ENCODE measurements around the gene SYNGR4. TPM values are rescaled to one million over a fixed set of nuclear protein-coding genes. Genes with fewer than 3 reads are reported as not detected.

Gene SYNGR4
- total RNA-seq, 4 donors from 2014 or later, result not detected

DNA sequence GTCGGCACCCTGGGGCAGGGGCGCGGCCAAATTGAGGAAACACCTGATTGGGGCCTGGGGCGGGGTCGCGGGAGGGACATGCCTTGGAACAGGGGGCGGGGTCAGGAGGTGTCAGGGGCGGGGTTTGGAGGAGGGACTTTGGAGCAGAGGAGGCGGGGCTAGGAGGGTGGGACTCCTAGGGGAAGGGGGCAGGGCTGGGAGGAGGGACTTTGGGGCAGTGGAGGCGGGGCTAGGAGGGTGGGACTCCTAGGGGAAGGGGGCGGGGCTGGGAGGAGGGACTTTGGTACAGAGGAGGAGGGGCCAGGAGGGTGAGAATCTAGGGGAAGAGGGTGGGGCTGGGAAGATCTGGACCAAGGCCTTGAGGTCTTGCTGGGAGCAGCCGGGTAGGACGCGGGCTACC, 51.2 kb downstream of the SYNGR4 start:
- Histone ChIP-seq H3K36me3 (no peaks in the 10 kb centered on the region), H3K4me1 (peaks cover 0 to 17% (median 6%) of the 10 kb centered on the region in 4 donors), H3K27ac (no peak overlapping the region), H3K27me3 (no peaks in the 10 kb centered on the region), H3K4me3 (peak overlapping the region; percentile 13 to 37 (median 28)), H3K9me3 (no peaks in the 10 kb centered on the region)
- TF ChIP-seq POLR2A (IDR thresholded peaks at IDR 0.05), result no peak
- TF ChIP-seq, protein P1, sequence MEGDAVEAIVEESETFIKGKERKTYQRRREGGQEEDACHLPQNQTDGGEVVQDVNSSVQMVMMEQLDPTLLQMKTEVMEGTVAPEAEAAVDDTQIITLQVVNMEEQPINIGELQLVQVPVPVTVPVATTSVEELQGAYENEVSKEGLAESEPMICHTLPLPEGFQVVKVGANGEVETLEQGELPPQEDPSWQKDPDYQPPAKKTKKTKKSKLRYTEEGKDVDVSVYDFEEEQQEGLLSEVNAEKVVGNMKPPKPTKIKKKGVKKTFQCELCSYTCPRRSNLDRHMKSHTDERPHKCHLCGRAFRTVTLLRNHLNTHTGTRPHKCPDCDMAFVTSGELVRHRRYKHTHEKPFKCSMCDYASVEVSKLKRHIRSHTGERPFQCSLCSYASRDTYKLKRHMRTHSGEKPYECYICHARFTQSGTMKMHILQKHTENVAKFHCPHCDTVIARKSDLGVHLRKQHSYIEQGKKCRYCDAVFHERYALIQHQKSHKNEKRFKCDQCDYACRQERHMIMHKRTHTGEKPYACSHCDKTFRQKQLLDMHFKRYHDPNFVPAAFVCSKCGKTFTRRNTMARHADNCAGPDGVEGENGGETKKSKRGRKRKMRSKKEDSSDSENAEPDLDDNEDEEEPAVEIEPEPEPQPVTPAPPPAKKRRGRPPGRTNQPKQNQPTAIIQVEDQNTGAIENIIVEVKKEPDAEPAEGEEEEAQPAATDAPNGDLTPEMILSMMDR (IDR thresholded peaks at IDR 0.05), result no peak
- DNase-seq, result peak; percentile 72 to 93 (median 88)

DNA sequence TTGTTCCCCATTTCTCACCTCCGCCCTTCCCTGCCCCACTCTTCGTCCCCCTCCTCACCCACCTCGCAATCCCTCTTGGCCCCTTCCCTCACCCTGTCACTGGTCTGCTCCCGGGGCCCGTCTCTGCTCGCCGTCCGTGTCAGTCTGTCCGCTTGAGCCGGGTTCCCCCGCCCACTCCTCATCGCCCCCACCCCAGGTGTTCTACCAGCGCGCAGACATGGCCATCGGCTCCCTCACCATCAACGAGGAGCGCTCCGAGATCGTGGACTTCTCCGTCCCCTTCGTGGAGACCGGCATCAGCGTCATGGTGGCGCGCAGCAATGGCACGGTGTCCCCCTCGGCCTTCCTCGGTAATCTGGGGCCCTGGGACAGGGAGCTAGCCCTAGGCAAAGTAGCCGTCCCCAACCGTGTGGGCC, 51.6 kb downstream of the SYNGR4 start:
- peak overlapping the region in 2 of 4 donors; percentile 2 to 37 for H3K4me3 ChIP-seq
- TF ChIP-seq POLR2A (IDR thresholded peaks at IDR 0.05), result no peak
- TF ChIP-seq, protein P1 (IDR thresholded peaks at IDR 0.05), result no peak
- H3K27ac ChIP-seq, result no peak overlapping the region
- no peaks in the 10 kb centered on the region for H3K27me3 ChIP-seq
- H3K36me3 ChIP-seq, result no peaks in the 10 kb centered on the region
- no peak for DNase-seq
- no peaks in the 10 kb centered on the region for H3K9me3 ChIP-seq
- peaks cover 0 to 17% (median 6%) of the 10 kb centered on the region in 4 donors for H3K4me1 ChIP-seq

DNA sequence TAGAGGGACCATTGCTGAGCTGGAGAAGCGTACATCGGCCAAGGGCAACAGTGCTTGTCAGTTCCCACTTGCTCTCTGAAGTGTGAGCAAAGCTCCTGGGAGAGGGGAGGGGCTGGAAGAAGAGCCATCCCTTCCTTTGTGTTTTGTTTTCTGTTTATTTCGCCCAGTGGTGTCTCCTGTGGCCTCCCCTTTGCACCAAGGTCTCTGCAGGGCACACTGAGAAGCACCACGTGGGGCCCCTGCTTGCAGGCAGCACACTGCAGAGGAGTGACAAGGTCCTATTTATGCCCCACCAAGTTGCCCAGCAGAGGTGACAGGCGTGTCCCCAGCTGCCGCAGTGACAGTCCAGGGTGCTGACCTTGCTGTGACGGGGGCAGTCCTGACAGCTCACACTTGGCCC, 53.3 kb downstream of the SYNGR4 start:
- TF ChIP-seq, protein P1 (IDR thresholded peaks at IDR 0.05), result no peak
- no peak for TF ChIP-seq POLR2A (IDR thresholded peaks at IDR 0.05)
- H3K36me3 ChIP-seq, result no peaks in the 10 kb centered on the region
- H3K4me3 ChIP-seq, result no peak overlapping the region
- H3K27me3 ChIP-seq, result no peaks in the 10 kb centered on the region
- no peak overlapping the region for H3K27ac ChIP-seq
- peaks cover 0 to 17% (median 6%) of the 10 kb centered on the region in 4 donors for H3K4me1 ChIP-seq
- H3K9me3 ChIP-seq, result no peaks in the 10 kb centered on the region
- DNase-seq, result no peak

DNA sequence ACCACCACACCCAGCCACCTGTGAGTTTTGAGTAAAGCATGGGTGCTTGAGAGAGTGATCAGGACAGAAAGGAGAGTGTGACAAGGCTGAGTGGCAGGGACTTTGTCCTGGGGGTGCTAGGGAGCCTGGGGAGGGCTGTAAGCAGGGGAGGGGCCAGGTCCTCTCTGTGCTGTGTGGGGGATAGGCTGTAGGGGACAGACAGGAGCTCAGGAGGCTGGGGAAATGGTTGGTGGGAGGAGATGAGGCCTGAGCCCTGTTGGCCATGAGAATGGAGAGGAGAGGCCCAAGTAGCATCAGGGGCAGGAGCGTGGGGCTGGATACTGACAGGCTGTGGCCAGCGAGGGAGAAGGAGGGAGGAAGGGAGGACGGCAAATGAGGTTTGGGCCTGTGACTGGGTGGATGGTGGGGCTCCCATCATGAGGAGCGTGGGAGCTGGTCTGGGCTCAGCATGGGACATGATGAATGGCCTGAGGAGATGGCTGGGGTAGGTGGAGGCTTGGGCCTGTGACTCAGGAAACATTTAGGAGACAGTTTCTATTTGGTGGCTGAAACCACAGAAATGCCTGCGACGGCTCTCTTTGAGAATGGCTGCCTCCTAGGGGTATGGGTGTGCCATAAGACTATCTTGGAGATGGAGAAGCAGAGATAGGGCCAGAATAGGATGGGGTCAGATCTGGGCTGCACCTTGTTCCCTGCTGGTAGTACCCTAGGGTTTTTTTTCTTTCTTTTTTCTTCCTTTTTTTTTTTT, 54.3 kb downstream of the SYNGR4 start:
- Histone ChIP-seq H3K4me1 (peaks cover 0 to 17% (median 6%) of the 10 kb centered on the region in 4 donors), H3K4me3 (no peak overlapping the region), H3K27me3 (no peaks in the 10 kb centered on the region), H3K27ac (no peak overlapping the region), H3K9me3 (no peaks in the 10 kb centered on the region), H3K36me3 (no peaks in the 10 kb centered on the region)
- DNase-seq, result no peak
- TF ChIP-seq, protein P1 (IDR thresholded peaks at IDR 0.05), result no peak
- no peak for TF ChIP-seq POLR2A (IDR thresholded peaks at IDR 0.05)

DNA sequence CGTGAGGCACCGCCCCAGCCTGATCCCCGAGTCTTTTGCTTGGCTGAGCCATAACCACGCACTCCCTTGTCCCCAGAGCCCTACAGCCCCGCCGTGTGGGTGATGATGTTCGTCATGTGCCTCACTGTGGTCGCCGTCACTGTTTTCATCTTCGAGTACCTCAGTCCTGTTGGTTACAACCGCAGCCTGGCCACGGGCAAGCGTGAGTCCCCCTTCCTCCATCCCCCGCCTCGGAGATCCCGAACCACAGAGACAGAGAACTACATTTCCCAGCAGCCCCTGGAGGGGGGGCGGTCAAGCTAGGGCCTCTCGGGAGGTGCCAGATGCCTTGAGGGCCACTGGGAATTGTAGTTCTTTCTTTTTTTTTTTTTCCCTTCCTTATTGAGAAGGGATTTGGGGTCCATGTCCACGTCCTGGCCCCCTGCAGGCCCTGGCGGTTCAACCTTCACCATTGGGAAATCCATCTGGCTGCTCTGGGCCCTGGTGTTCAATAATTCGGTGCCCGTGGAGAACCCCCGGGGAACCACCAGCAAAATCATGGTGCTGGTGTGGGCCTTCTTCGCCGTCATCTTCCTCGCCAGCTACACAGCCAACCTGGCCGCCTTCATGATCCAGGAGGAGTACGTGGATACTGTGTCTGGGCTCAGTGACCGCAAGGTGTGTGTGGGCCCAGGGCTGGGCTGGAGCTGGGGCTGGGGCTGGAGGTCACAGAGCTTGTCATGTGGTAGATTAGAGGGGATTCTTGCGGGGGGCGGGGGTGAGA, 55.2 kb downstream of the SYNGR4 start:
- Histone ChIP-seq H3K4me3 (peak overlapping the region in 1 of 4 donors; percentile 29), H3K9me3 (no peaks in the 10 kb centered on the region), H3K4me1 (peaks cover 0 to 17% (median 6%) of the 10 kb centered on the region in 4 donors), H3K36me3 (no peaks in the 10 kb centered on the region), H3K27ac (no peak overlapping the region), H3K27me3 (no peaks in the 10 kb centered on the region)
- DNase-seq, result peak in 2 of 3 donors; percentile 67 to 88
- no peak for TF ChIP-seq POLR2A (IDR thresholded peaks at IDR 0.05)
- TF ChIP-seq, protein P1 (IDR thresholded peaks at IDR 0.05), result no peak

Measured in Peyer's patch (tissue), 4 donors.